WERI-Rb-1 (cell line): ENCODE results near the gene EIF3F.

Source experiments
- DNase-seq: peaks from one replicate; pipeline ENCODE4 v3.0.0-alpha.2; 2020
- H3K27ac ChIP-seq: fragments of 250-450 bp; sonication (Bioruptor Pico); 2 replicates; pipeline ENCODE4 v1.5.1; 2020; ENCODE audit warnings: mild to moderate bottlenecking, moderate library complexity
- H3K27me3 ChIP-seq: fragments of 250-450 bp; sonication (Bioruptor Pico); 2 replicates; pipeline ENCODE4 v1.5.1; 2021; ENCODE audit warnings: mild to moderate bottlenecking, low read depth, moderate library complexity; ENCODE audit not compliant: insufficient read depth, severe bottlenecking
- H3K36me3 ChIP-seq: fragments of 250-450 bp; sonication (Bioruptor Pico); 2 replicates; pipeline ENCODE4 v1.5.1; 2020; ENCODE audit warnings: mild to moderate bottlenecking, moderate library complexity
- H3K4me3 ChIP-seq: 2 replicates; pipeline ENCODE4 v1.5.1; 2011; ENCODE audit warnings: low read depth, mild to moderate bottlenecking, control low read depth, low read length
- H3K9me3 ChIP-seq: fragments of 250-450 bp; sonication (Bioruptor Pico); 2 replicates; pipeline ENCODE4 v1.5.1; 2021; ENCODE audit warnings: mild to moderate bottlenecking, moderate library complexity; ENCODE audit not compliant: severe bottlenecking
- CTCF ChIP-seq: IDR thresholded peaks from 2 replicates; pipeline ENCODE4 v1.5.1; 2011; ENCODE audit warnings: low read depth, mild to moderate bottlenecking, control low read depth, inconsistent platforms, low read length

Gene EIF3F

GRCh38 chr11:7955191-7955590 lies 31.9 kb upstream of the EIF3F start:
- DNase-seq: no peak
- no peaks in the 10 kb centered on the region for H3K9me3 ChIP-seq
- no peaks in the 10 kb centered on the region for H3K27me3 ChIP-seq
- no peak overlapping the region for H3K4me3 ChIP-seq
- no peak for TF ChIP-seq CTCF
- H3K36me3 ChIP-seq: no peaks in the 10 kb centered on the region
- no peak overlapping the region for H3K27ac ChIP-seq

GRCh38 chr11:7964261-7964660 lies 22.9 kb upstream of the EIF3F start:
- Histone ChIP-seq H3K36me3 (no peaks in the 10 kb centered on the region), H3K4me3 (no peak overlapping the region), H3K9me3 (no peaks in the 10 kb centered on the region), H3K27ac (no peak overlapping the region), H3K27me3 (no peaks in the 10 kb centered on the region)
- no peak for TF ChIP-seq CTCF
- DNase-seq: no peak

- no peaks in the 10 kb centered on the region for H3K9me3 ChIP-seq
- H3K36me3 ChIP-seq: no peaks in the 10 kb centered on the region
- TF ChIP-seq CTCF: no peak
- no peak overlapping the region for H3K4me3 ChIP-seq
- no peaks in the 10 kb centered on the region for H3K27me3 ChIP-seq
- no peak overlapping the region for H3K27ac ChIP-seq
- no peak for DNase-seq
These were observed 22.3 kb upstream of the EIF3F start for GRCh38 chr11:7964873-7965272.

GRCh38 chr11:7965386-7965785 lies 21.8 kb upstream of the EIF3F start, which contains the start of gene NLRP10:
Gene NLRP10 (minus strand): TSS chr11:7965447. CDS start chr11:7963495, 1,952 bp downstream.
- no peak for TF ChIP-seq CTCF
- H3K27me3 ChIP-seq: no peaks in the 10 kb centered on the region
- H3K36me3 ChIP-seq: no peaks in the 10 kb centered on the region
- no peak within 1 kb of the TSS for H3K4me3 ChIP-seq
- no peak for DNase-seq
- H3K27ac ChIP-seq: no peak within 1 kb of the TSS
- no peaks in the 10 kb centered on the region for H3K9me3 ChIP-seq

GRCh38 chr11:7967097-7967496 lies 20.0 kb upstream of the EIF3F start:
- no peak overlapping the region for H3K4me3 ChIP-seq
- no peak for DNase-seq
- TF ChIP-seq CTCF: no peak
- no peaks in the 10 kb centered on the region for H3K9me3 ChIP-seq
- H3K36me3 ChIP-seq: no peaks in the 10 kb centered on the region
- no peak overlapping the region for H3K27ac ChIP-seq
- H3K27me3 ChIP-seq: no peaks in the 10 kb centered on the region

- Histone ChIP-seq H3K4me3 (no peak overlapping the region), H3K27me3 (no peaks in the 10 kb centered on the region), H3K36me3 (no peaks in the 10 kb centered on the region), H3K27ac (no peak overlapping the region), H3K9me3 (no peaks in the 10 kb centered on the region)
- no peak for TF ChIP-seq CTCF
- no peak for DNase-seq
These were observed 19.3 kb upstream of the EIF3F start for GRCh38 chr11:7967826-7968225.
